ENCODE data around the gene FBXL7.

The FBXL7 gene

DNA sequence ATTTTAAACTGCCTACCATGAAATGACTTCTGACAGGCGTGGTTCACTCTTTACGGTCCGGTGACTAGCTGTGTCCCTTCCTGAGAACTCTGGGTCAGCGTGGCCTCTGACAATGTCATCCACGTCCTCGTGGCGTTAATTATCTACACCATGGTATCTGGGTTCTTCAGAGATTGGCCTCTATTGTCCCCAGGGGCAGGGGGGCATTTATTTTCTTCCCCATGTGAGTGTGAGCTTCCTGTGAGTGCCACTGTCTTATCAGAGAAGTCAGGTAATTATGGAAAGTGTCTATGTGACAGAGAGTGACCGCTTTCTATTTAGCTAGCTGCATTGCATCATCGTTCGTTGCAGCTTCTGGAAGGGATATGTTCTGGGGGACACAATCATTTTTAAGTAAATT is 77.2 kb downstream of the FBXL7 start:
- no peak for DNase-seq
- H2AFZ ChIP-seq (ENCODE audit: low read depth, low read length) = no peak overlapping the region
- H3K4me3 ChIP-seq (ENCODE audit: low read depth in 1 of 2, low read length in 2 of 2) = no peak overlapping the region
- H3K4me2 ChIP-seq (ENCODE audit: insufficient read depth, low read length) = no peak overlapping the region
- no peaks in the 10 kb centered on the region; the same call in 1 of the 2 replicates for H3K79me2 ChIP-seq (ENCODE audit: insufficient read depth, low read length)
- H4K20me1 ChIP-seq (ENCODE audit: insufficient read depth, low read length) = no peaks in the 10 kb centered on the region
- H3K27ac ChIP-seq (ENCODE audit: low read length) = no peak overlapping the region
- no peaks in the 10 kb centered on the region for H3K27me3 ChIP-seq (ENCODE audit: insufficient read depth, low read length, poor library complexity)
- no peak for TF ChIP-seq EZH2 (IDR thresholded peaks at IDR 0.05; ENCODE audit: borderline replicate concordance, low read depth, low read length, severe bottlenecking)
- no peak for TF ChIP-seq CTCF (IDR thresholded peaks at IDR 0.05; ENCODE audit: borderline replicate concordance, extremely low read depth, low read length, poor library complexity, severe bottlenecking)
- no peak for ATAC-seq (ENCODE audit: insufficient read depth, low read depth)
- no peak overlapping the region for H3K9ac ChIP-seq (ENCODE audit: low read depth, low read length)
- H3K36me3 ChIP-seq (ENCODE audit: insufficient read depth, low read length) = no peaks in the 10 kb centered on the region; the same call in 1 of the 2 replicates
- no peaks in the 10 kb centered on the region for H3K4me1 ChIP-seq (ENCODE audit: insufficient read depth, low read length)
- no peaks in the 10 kb centered on the region for H3K9me3 ChIP-seq (ENCODE audit: insufficient read depth, low read length, severe bottlenecking)

DNA sequence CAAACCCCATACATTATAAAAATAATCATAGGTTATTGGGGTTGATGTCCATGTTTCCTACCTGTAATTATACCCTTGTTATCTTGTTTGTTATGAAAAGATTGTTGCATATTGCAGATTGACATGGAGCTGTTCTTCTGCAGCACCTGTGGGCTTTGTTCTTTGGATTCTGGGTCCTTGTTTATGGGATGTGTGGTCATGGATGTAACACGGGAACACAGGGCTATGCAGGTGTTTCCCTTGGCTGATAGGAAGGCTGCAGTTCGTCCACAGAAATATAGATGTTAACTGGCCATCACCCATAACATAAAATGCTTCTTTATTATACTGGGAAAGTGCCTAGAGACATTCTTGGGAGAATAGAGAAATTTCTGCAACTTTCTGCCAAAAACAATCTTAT is 77.9 kb downstream of the FBXL7 start:
- no peak overlapping the region for H3K9ac ChIP-seq (ENCODE audit: low read depth, low read length)
- DNase-seq (no peak), ATAC-seq (ENCODE audit: insufficient read depth, low read depth) (no peak)
- no peak overlapping the region for H2AFZ ChIP-seq (ENCODE audit: low read depth, low read length)
- no peaks in the 10 kb centered on the region for H3K27me3 ChIP-seq (ENCODE audit: insufficient read depth, low read length, poor library complexity)
- TF ChIP-seq EZH2 (IDR thresholded peaks at IDR 0.05; ENCODE audit: borderline replicate concordance, low read depth, low read length, severe bottlenecking) (no peak), CTCF (IDR thresholded peaks at IDR 0.05; ENCODE audit: borderline replicate concordance, extremely low read depth, low read length, poor library complexity, severe bottlenecking) (no peak)
- no peak overlapping the region for H3K4me2 ChIP-seq (ENCODE audit: insufficient read depth, low read length)
- H3K4me1 ChIP-seq (ENCODE audit: insufficient read depth, low read length) = no peaks in the 10 kb centered on the region
- H3K27ac ChIP-seq (ENCODE audit: low read length) = no peak overlapping the region
- H4K20me1 ChIP-seq (ENCODE audit: insufficient read depth, low read length) = no peaks in the 10 kb centered on the region
- no peaks in the 10 kb centered on the region for H3K9me3 ChIP-seq (ENCODE audit: insufficient read depth, low read length, severe bottlenecking)
- no peaks in the 10 kb centered on the region; the same call in 1 of the 2 replicates for H3K36me3 ChIP-seq (ENCODE audit: insufficient read depth, low read length)
- H3K4me3 ChIP-seq (ENCODE audit: low read depth in 1 of 2, low read length in 2 of 2) = no peak overlapping the region
- no peaks in the 10 kb centered on the region; the same call in 1 of the 2 replicates for H3K79me2 ChIP-seq (ENCODE audit: insufficient read depth, low read length)

DNA sequence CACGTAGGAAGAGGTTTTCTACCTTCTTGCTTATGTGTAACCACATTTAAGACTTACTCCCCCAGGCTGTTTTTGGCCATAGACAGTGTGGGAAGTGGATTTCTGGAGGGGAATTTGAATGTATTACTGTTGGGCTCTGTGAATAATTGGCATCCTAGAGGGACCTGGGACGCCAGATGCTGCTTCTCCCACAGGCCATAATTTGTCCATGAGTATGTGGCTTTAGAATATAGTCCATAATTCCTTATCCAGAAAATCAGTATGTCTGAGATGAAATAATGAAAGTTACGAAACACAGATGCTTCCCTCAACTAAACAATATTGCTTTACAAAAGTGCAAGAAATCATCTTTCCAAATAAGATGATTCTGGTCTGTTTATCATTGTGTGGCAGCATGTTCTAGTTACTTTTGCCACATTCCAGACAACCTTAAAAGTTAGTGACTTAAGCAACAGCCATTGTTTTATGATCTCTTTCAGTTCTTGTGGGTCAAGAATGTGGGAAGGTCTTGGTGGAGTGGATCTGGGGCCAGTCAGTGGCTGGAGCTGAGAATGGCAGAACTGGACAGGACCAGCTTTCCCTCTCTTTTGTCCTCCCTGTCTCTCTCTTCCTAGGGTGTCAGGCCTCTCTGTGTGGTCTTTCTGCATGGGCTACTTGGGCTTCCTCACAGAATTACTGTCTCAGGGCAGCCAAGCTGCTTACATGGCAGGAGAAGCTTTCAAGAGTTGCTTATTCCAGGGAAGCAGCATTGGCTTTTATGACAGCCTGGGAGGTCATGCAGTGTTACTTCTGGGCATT is 79.4 kb downstream of the FBXL7 start:
- Histone ChIP-seq H3K9ac (ENCODE audit: low read depth, low read length) (no peak overlapping the region), H3K79me2 (ENCODE audit: insufficient read depth, low read length) (no peaks in the 10 kb centered on the region; the same call in 1 of the 2 replicates), H3K4me2 (ENCODE audit: insufficient read depth, low read length) (no peak overlapping the region)

More for the DNA sequence above, 79.4 kb downstream of the FBXL7 start:
- Histone ChIP-seq H3K4me3 (ENCODE audit: low read depth in 1 of 2, low read length in 2 of 2) (no peak overlapping the region), H2AFZ (ENCODE audit: low read depth, low read length) (no peak overlapping the region), H3K27ac (ENCODE audit: low read length) (no peak overlapping the region), H3K36me3 (ENCODE audit: insufficient read depth, low read length) (peaks cover 3% of the 10 kb centered on the region; the same call in 1 of the 2 replicates), H4K20me1 (ENCODE audit: insufficient read depth, low read length) (no peaks in the 10 kb centered on the region), H3K4me1 (ENCODE audit: insufficient read depth, low read length) (no peaks in the 10 kb centered on the region), H3K9me3 (ENCODE audit: insufficient read depth, low read length, severe bottlenecking) (peaks cover 11% of the 10 kb centered on the region), H3K27me3 (ENCODE audit: insufficient read depth, low read length, poor library complexity) (no peaks in the 10 kb centered on the region)
- TF ChIP-seq CTCF (IDR thresholded peaks at IDR 0.05; ENCODE audit: borderline replicate concordance, extremely low read depth, low read length, poor library complexity, severe bottlenecking) (no peak), EZH2 (IDR thresholded peaks at IDR 0.05; ENCODE audit: borderline replicate concordance, low read depth, low read length, severe bottlenecking) (no peak)
- no peak for ATAC-seq (ENCODE audit: insufficient read depth, low read depth)
- DNase-seq = no peak

All from DND-41 (cell line).